GM12874 (cell line): ENCODE results near the gene COL28A1.

Source experiments
- CTCF ChIP-seq: IDR thresholded peaks from 2 replicates; pipeline ENCODE4 v1.5.1; 2011; ENCODE audit warnings: low read depth, mild to moderate bottlenecking, control low read depth, low read length, moderate library complexity; ENCODE audit not compliant: insufficient read depth

The COL28A1 gene

GRCh38 chr7:7498856-7499255 lies 36.8 kb downstream of the COL28A1 start:
- no peak for TF ChIP-seq CTCF

- no peak for TF ChIP-seq CTCF
Measured at GRCh38 chr7:7496311-7496710, 39.4 kb downstream of the COL28A1 start.

GRCh38 chr7:7495171-7495570 lies 40.5 kb downstream of the COL28A1 start:
- no peak for TF ChIP-seq CTCF

GRCh38 chr7:7491044-7491443 lies 44.6 kb downstream of the COL28A1 start:
- TF ChIP-seq CTCF: no peak

GRCh38 chr7:7490003-7490402 lies 45.7 kb downstream of the COL28A1 start:
- no peak for TF ChIP-seq CTCF

GRCh38 chr7:7489546-7489945 lies 46.1 kb downstream of the COL28A1 start:
- TF ChIP-seq CTCF: no peak

GRCh38 chr7:7486362-7486761 lies 49.3 kb downstream of the COL28A1 start:
- TF ChIP-seq CTCF: no peak

- TF ChIP-seq CTCF: no peak
Measured at GRCh38 chr7:7484072-7484471, 51.6 kb downstream of the COL28A1 start.
